PC-9 (cell line): Measurements from ENCODE around the gene LEUTX.

Experiments used
- CTCF ChIP-seq: fragments of 200-600 bp; sonication (generic); conservative IDR thresholded peaks from 2 replicates; pipeline ENCODE4 v1.6.1; 2017; ENCODE audit warnings: mixed run types, antibody characterized with exemption, mild to moderate bottlenecking, moderate library complexity
- EZH2 ChIP-seq: fragments of 200-600 bp; sonication (generic); IDR thresholded peaks from 2 replicates; pipeline ENCODE4 v1.8.0; 2017; ENCODE audit warnings: antibody characterized with exemption, low read depth

GRCh38 chr19:39833464-39834286 lies 55.0 kb downstream of the LEUTX start, which contains the start of gene DYRK1B:
- no peak for TF ChIP-seq CTCF
- TF ChIP-seq EZH2, result no peak
